Activated B cell treated with CpG ODN at 0.5 μM for 24 hours (primary cell): ENCODE results near the gene TLE3. TPM values are rescaled to one million over a fixed set of nuclear protein-coding genes. Genes with fewer than 3 reads are reported as not detected.

Source experiments
- ATAC-seq: fragments of 200-7000 bp; cut with Tn5 transposase; one replicate; pipeline ENCODE4 v1.10.0; 2021; ENCODE audit warnings: low read depth, mild to moderate bottlenecking, moderate library complexity
- CTCF ChIA-PET: fragments of 350-600 bp; sonication (Branson Sonifier 250); formaldehyde crosslinking; loops from one replicate; lab custom pipeline; 2021; ENCODE audit warnings: antibody characterized with exemption; lab: Charles Lee
- POLR2A ChIA-PET: fragments of 350-600 bp; sonication (Branson Sonifier 250); formaldehyde crosslinking; loops from one replicate; lab custom pipeline; 2021; ENCODE audit warnings: antibody characterized with exemption; lab: Charles Lee
- DNase-seq: peaks from one replicate; pipeline ENCODE4 v3.0.0; 2022
- H3K27ac Mint-ChIP-seq: one replicate; pipeline ENCODE4 v1.8.0; 2020; ENCODE audit warnings: mixed read lengths
- H3K27me3 Mint-ChIP-seq: one replicate; pipeline ENCODE4 v1.8.0; 2021; ENCODE audit warnings: mixed read lengths
- H3K36me3 Mint-ChIP-seq: one replicate; pipeline ENCODE4 v1.8.0; 2021; ENCODE audit warnings: low read depth, mixed read lengths
- H3K4me1 Mint-ChIP-seq: one replicate; pipeline ENCODE4 v1.8.0; 2021; ENCODE audit warnings: mixed read lengths
- H3K4me3 Mint-ChIP-seq: one replicate; pipeline ENCODE4 v1.8.0; 2020; ENCODE audit warnings: mild to moderate bottlenecking, mixed read lengths
- H3K9me3 Mint-ChIP-seq: one replicate; pipeline ENCODE4 v1.8.0; 2020; ENCODE audit warnings: mixed read lengths
- CTCF ChIP-seq: fragments of 200-600 bp; IDR thresholded peaks from one replicate; pipeline ENCODE4 v1.8.0; 2022; ENCODE audit warnings: antibody characterized with exemption, mild to moderate bottlenecking
- intact Hi-C: fragments of 100-400 bp; cut with micrococcal nuclease; formaldehyde crosslinking; loops from one replicate; pipeline ENCODE4 v1.15.1; 2024
- total RNA-seq: library from RNA; stranded (reverse); gene quantifications from 2 replicates; pipeline ENCODE4 v1.2.3, GENCODE V29; 2022

The TLE3 gene
- total RNA-seq, 1 donor from 2014 or later = 110 TPM

- peaks cover 18% of the 10 kb centered on the region for H3K36me3 Mint-ChIP-seq
- peak overlapping the region; percentile 99 for H3K27ac Mint-ChIP-seq
- TF ChIP-seq CTCF = no peak
- H3K27me3 Mint-ChIP-seq = peaks cover 9% of the 10 kb centered on the region
- H3K4me3 Mint-ChIP-seq = peak overlapping the region; percentile 96
- DNase-seq (peak; percentile 99), ATAC-seq (peak; percentile 48)
- intact Hi-C loops = loop anchor here (1.0 to 5.0 kb wide), 11 partner anchors 97 to 637 kb away; no protein-coding TSS in a partner anchor
- POLR2A ChIA-PET = interaction anchor here (0.6 to 5.8 kb wide), 39 partner anchors 8 to 647 kb away, joined by 3 to 84 read pairs (median 5); partner anchors contain the start of gene RPLP1
- H3K9me3 Mint-ChIP-seq = no peaks in the 10 kb centered on the region
- CTCF ChIA-PET = interaction anchor here (1.2 to 2.4 kb wide), 4 partner anchors 48 to 405 kb away, joined by 3 to 8 read pairs (median 6); no protein-coding TSS in a partner anchor
- H3K4me1 Mint-ChIP-seq = peaks cover 52% of the 10 kb centered on the region
These were observed 1.6 kb upstream of the TLE3 start for GRCh38 chr15:70099167-70099966.

GRCh38 chr15:70098461-70099166 lies 897 bp upstream of the TLE3 start:
- ChIA-PET POLR2A (interaction anchor here (0.6 to 5.8 kb wide), 44 partner anchors 8 to 646 kb away, joined by 3 to 84 read pairs (median 6); partner anchors contain the start of gene RPLP1), CTCF (interaction anchor here (1.1 to 2.4 kb wide), 8 partner anchors 12 to 522 kb away, joined by 4 to 11 read pairs (median 6); no protein-coding TSS in a partner anchor)
- H3K27ac Mint-ChIP-seq = peak overlapping the region; percentile 97
- H3K9me3 Mint-ChIP-seq = no peaks in the 10 kb centered on the region
- peaks cover 25% of the 10 kb centered on the region for H3K36me3 Mint-ChIP-seq
- H3K4me1 Mint-ChIP-seq = peaks cover 59% of the 10 kb centered on the region
- DNase-seq = peak; percentile 53
- intact Hi-C loops = loop anchor here (1.0 to 5.0 kb wide), 11 partner anchors 98 to 636 kb away; no protein-coding TSS in a partner anchor
- peak overlapping the region; percentile 96 for H3K4me3 Mint-ChIP-seq
- no peak for TF ChIP-seq CTCF
- ATAC-seq = no peak
- peaks cover 9% of the 10 kb centered on the region for H3K27me3 Mint-ChIP-seq

GRCh38 chr15:70098153-70098460 lies 390 bp upstream of the TLE3 start:
- POLR2A ChIA-PET = interaction anchor here (0.6 to 5.8 kb wide), 48 partner anchors 9 to 1379 kb away, joined by 3 to 84 read pairs (median 6); partner anchors contain the start of gene RPLP1
- intact Hi-C loops = loop anchor here (5.0 kb wide), 3 partner anchors 144 to 636 kb away; no protein-coding TSS in a partner anchor
- ATAC-seq (no peak), DNase-seq (no peak)
- H3K27me3 Mint-ChIP-seq = peaks cover 7% of the 10 kb centered on the region
- no peaks in the 10 kb centered on the region for H3K9me3 Mint-ChIP-seq
- H3K36me3 Mint-ChIP-seq = peaks cover 30% of the 10 kb centered on the region
- peak overlapping the region; percentile 97 for H3K27ac Mint-ChIP-seq
- CTCF ChIA-PET = interaction anchor here (0.6 to 2.4 kb wide), 16 partner anchors 12 to 521 kb away, joined by 3 to 11 read pairs (median 4); no protein-coding TSS in a partner anchor
- H3K4me3 Mint-ChIP-seq = peak overlapping the region; percentile 91
- peaks cover 60% of the 10 kb centered on the region for H3K4me1 Mint-ChIP-seq
- TF ChIP-seq CTCF = no peak

GRCh38 chr15:70097063-70097320 lies 725 bp downstream of the TLE3 start:
- no peak overlapping the region for H3K27ac Mint-ChIP-seq
- H3K27me3 Mint-ChIP-seq = peaks cover 2% of the 10 kb centered on the region
- no peaks in the 10 kb centered on the region for H3K9me3 Mint-ChIP-seq
- DNase-seq (no peak), ATAC-seq (no peak)
- intact Hi-C loops = loop anchor here (1.0 to 5.0 kb wide), 12 partner anchors 60 to 635 kb away; no protein-coding TSS in a partner anchor
- H3K4me3 Mint-ChIP-seq = peak overlapping the region; percentile 91
- ChIA-PET CTCF (interaction anchor here (0.7 to 2.0 kb wide), 10 partner anchors 33 to 520 kb away, joined by 3 to 11 read pairs (median 4); no protein-coding TSS in a partner anchor), POLR2A (interaction anchor here (0.5 to 5.8 kb wide), 40 partner anchors 9 to 644 kb away, joined by 3 to 84 read pairs (median 6); partner anchors contain the start of gene RPLP1)
- no peak for TF ChIP-seq CTCF
- H3K36me3 Mint-ChIP-seq = peaks cover 41% of the 10 kb centered on the region
- peaks cover 65% of the 10 kb centered on the region for H3K4me1 Mint-ChIP-seq
